ENCODE results near the gene SLC34A3.

The SLC34A3 gene

GRCh38 chr9:137267933-137268355, 37.2 kb downstream of the SLC34A3 start:
- H3K4me3 ChIP-seq (ENCODE audit: low read length) = no peak overlapping the region
- peaks cover 10% of the 10 kb centered on the region for H3K36me3 ChIP-seq (ENCODE audit: control insufficient read depth, insufficient read depth, low read length)
- peaks cover 22% of the 10 kb centered on the region for H3K4me1 ChIP-seq (ENCODE audit: control insufficient read depth, insufficient read depth, low read length)
- H3K9me3 ChIP-seq (ENCODE audit: control insufficient read depth, low read length) = no peaks in the 10 kb centered on the region
- H3K9ac ChIP-seq (ENCODE audit: low read length) = no peak overlapping the region
- H3K27me3 ChIP-seq (ENCODE audit: control insufficient read depth, insufficient read depth, low read length) = no peaks in the 10 kb centered on the region

- H3K9ac ChIP-seq (ENCODE audit: low read length) = peak overlapping the region; percentile 7
- H3K4me1 ChIP-seq (ENCODE audit: control insufficient read depth, insufficient read depth, low read length) = peaks cover 23% of the 10 kb centered on the region
- no peaks in the 10 kb centered on the region for H3K9me3 ChIP-seq (ENCODE audit: control insufficient read depth, low read length)
- H3K4me3 ChIP-seq (ENCODE audit: low read length) = no peak overlapping the region
- peaks cover 7% of the 10 kb centered on the region for H3K36me3 ChIP-seq (ENCODE audit: control insufficient read depth, insufficient read depth, low read length)
- H3K27me3 ChIP-seq (ENCODE audit: control insufficient read depth, insufficient read depth, low read length) = no peaks in the 10 kb centered on the region
These were observed 38.0 kb downstream of the SLC34A3 start for GRCh38 chr9:137268538-137269201.

GRCh38 chr9:137269231-137269772, 38.6 kb downstream of the SLC34A3 start:
- Histone ChIP-seq H3K36me3 (ENCODE audit: control insufficient read depth, insufficient read depth, low read length) (peaks cover 6% of the 10 kb centered on the region), H3K4me3 (ENCODE audit: low read length) (no peak overlapping the region), H3K27me3 (ENCODE audit: control insufficient read depth, insufficient read depth, low read length) (no peaks in the 10 kb centered on the region), H3K9ac (ENCODE audit: low read length) (peak overlapping the region; percentile 7), H3K4me1 (ENCODE audit: control insufficient read depth, insufficient read depth, low read length) (peaks cover 29% of the 10 kb centered on the region), H3K9me3 (ENCODE audit: control insufficient read depth, low read length) (no peaks in the 10 kb centered on the region)

GRCh38 chr9:137270929-137271695, 40.4 kb downstream of the SLC34A3 start:
- Histone ChIP-seq H3K4me1 (ENCODE audit: control insufficient read depth, insufficient read depth, low read length) (peaks cover 45% of the 10 kb centered on the region), H3K9me3 (ENCODE audit: control insufficient read depth, low read length) (no peaks in the 10 kb centered on the region), H3K36me3 (ENCODE audit: control insufficient read depth, insufficient read depth, low read length) (peaks cover 6% of the 10 kb centered on the region), H3K27me3 (ENCODE audit: control insufficient read depth, insufficient read depth, low read length) (no peaks in the 10 kb centered on the region), H3K4me3 (ENCODE audit: low read length) (no peak overlapping the region), H3K9ac (ENCODE audit: low read length) (no peak overlapping the region)

- no peak overlapping the region for H3K4me3 ChIP-seq (ENCODE audit: low read length)
- peaks cover 6% of the 10 kb centered on the region for H3K36me3 ChIP-seq (ENCODE audit: control insufficient read depth, insufficient read depth, low read length)
- H3K9ac ChIP-seq (ENCODE audit: low read length) = no peak overlapping the region
- H3K4me1 ChIP-seq (ENCODE audit: control insufficient read depth, insufficient read depth, low read length) = peaks cover 51% of the 10 kb centered on the region
- no peaks in the 10 kb centered on the region for H3K9me3 ChIP-seq (ENCODE audit: control insufficient read depth, low read length)
- no peaks in the 10 kb centered on the region for H3K27me3 ChIP-seq (ENCODE audit: control insufficient read depth, insufficient read depth, low read length)
These were observed 41.0 kb downstream of the SLC34A3 start for GRCh38 chr9:137271696-137272076.

- Histone ChIP-seq H3K4me1 (ENCODE audit: control insufficient read depth, insufficient read depth, low read length) (peaks cover 58% of the 10 kb centered on the region), H3K36me3 (ENCODE audit: control insufficient read depth, insufficient read depth, low read length) (peaks cover 6% of the 10 kb centered on the region), H3K9ac (ENCODE audit: low read length) (no peak overlapping the region), H3K9me3 (ENCODE audit: control insufficient read depth, low read length) (no peaks in the 10 kb centered on the region), H3K4me3 (ENCODE audit: low read length) (no peak overlapping the region), H3K27me3 (ENCODE audit: control insufficient read depth, insufficient read depth, low read length) (no peaks in the 10 kb centered on the region)
These were observed 41.8 kb downstream of the SLC34A3 start for GRCh38 chr9:137272241-137273094.

GRCh38 chr9:137273095-137273490, 42.4 kb downstream of the SLC34A3 start:
- Histone ChIP-seq H3K27me3 (ENCODE audit: control insufficient read depth, insufficient read depth, low read length) (no peaks in the 10 kb centered on the region), H3K9ac (ENCODE audit: low read length) (no peak overlapping the region), H3K4me3 (ENCODE audit: low read length) (no peak overlapping the region), H3K9me3 (ENCODE audit: control insufficient read depth, low read length) (no peaks in the 10 kb centered on the region), H3K36me3 (ENCODE audit: control insufficient read depth, insufficient read depth, low read length) (peaks cover 6% of the 10 kb centered on the region), H3K4me1 (ENCODE audit: control insufficient read depth, insufficient read depth, low read length) (peaks cover 55% of the 10 kb centered on the region)

- Histone ChIP-seq H3K27me3 (ENCODE audit: control insufficient read depth, insufficient read depth, low read length) (no peaks in the 10 kb centered on the region), H3K9me3 (ENCODE audit: control insufficient read depth, low read length) (no peaks in the 10 kb centered on the region), H3K36me3 (ENCODE audit: control insufficient read depth, insufficient read depth, low read length) (peaks cover 6% of the 10 kb centered on the region), H3K4me3 (ENCODE audit: low read length) (no peak overlapping the region), H3K9ac (ENCODE audit: low read length) (peak overlapping the region; percentile 50), H3K4me1 (ENCODE audit: control insufficient read depth, insufficient read depth, low read length) (peaks cover 49% of the 10 kb centered on the region)
These were observed 43.1 kb downstream of the SLC34A3 start for GRCh38 chr9:137273611-137274320.

GRCh38 chr9:137275203-137275587, 44.5 kb downstream of the SLC34A3 start:
- Histone ChIP-seq H3K9ac (ENCODE audit: low read length) (no peak overlapping the region), H3K4me1 (ENCODE audit: control insufficient read depth, insufficient read depth, low read length) (peaks cover 39% of the 10 kb centered on the region), H3K36me3 (ENCODE audit: control insufficient read depth, insufficient read depth, low read length) (peaks cover 6% of the 10 kb centered on the region), H3K4me3 (ENCODE audit: low read length) (no peak overlapping the region), H3K27me3 (ENCODE audit: control insufficient read depth, insufficient read depth, low read length) (no peaks in the 10 kb centered on the region), H3K9me3 (ENCODE audit: control insufficient read depth, low read length) (no peaks in the 10 kb centered on the region)

GRCh38 chr9:137275588-137276472, 45.1 kb downstream of the SLC34A3 start:
- Histone ChIP-seq H3K36me3 (ENCODE audit: control insufficient read depth, insufficient read depth, low read length) (peaks cover 6% of the 10 kb centered on the region), H3K4me3 (ENCODE audit: low read length) (no peak overlapping the region), H3K9me3 (ENCODE audit: control insufficient read depth, low read length) (no peaks in the 10 kb centered on the region), H3K9ac (ENCODE audit: low read length) (peak overlapping the region; percentile 93), H3K4me1 (ENCODE audit: control insufficient read depth, insufficient read depth, low read length) (peaks cover 44% of the 10 kb centered on the region), H3K27me3 (ENCODE audit: control insufficient read depth, insufficient read depth, low read length) (no peaks in the 10 kb centered on the region)

Measured in mucosa of stomach (tissue), 1 donor.